Measurements from ENCODE around the gene PRKN. TPM values are rescaled to one million over a fixed set of nuclear protein-coding genes. Genes with fewer than 3 reads are reported as not detected.
A peak's percentile ranks its signal among the peaks of the same experiment; 100 is the strongest.

PRKN gene
- total and polyA plus RNA-seq, 9 of the 15 experiments (the other 6 are each of a cell fraction or from before 2014, with no cell fraction given): 0.03 to 0.96 (median 0.15) TPM; not detected in 2

DNA sequence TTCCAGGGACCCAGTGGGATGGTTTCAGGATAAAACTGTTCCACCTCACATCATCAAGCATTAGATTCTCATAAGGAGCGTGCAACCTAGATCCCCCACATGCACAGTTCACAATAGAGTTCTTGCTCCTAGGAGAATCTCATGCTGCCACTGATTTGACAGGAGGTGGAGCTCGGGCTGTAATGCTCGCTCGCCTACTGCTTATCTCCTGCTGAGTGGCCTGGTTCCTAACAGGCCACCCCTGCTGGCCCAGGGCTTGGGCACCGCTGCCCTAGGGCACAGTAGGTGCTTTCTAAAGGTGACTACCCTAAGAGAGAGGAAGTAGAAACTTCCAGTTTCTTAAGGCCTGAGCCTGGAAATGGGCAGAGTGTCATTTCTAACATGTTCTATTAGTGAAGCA, 656.9 kb downstream of the PRKN start (continued):
- no peak for TF ChIP-seq RAD21 (CRISPR knock-in tag; conservative IDR thresholded peaks at IDR 0.05 in 1 of 2, IDR thresholded peaks at IDR 0.05 in 1 of 2)
- TF ChIP-seq TBP (optimal IDR thresholded peaks at IDR 0.05; ENCODE audit: low read depth, low read length): no peak

DNA sequence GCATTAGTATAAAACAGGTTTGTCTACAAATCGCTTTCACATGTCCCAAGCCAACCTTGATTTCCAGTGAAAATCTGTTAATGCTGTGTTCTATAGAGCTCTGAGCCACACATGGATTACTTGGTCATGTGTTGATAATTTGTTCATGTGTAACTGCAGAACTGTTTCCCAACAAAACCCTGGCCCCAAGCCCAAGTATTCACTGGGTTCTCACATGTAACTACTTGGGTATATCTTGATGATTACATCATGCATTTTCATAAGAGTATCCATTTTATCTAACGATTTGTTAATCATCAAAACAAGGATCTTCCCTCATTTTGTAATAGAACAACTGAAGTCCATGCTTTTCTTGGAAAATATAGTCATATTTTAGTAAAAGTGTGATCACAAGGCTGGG, 657.6 kb downstream of the PRKN start:
- Histone ChIP-seq H3K4me2 (ENCODE audit: insufficient read depth, low read length) (no peak overlapping the region), H3K9ac (ENCODE audit: insufficient read depth in 1 of 2, low read depth in 2 of 2, low read length in 2 of 2) (no peak overlapping the region), H3K9me1 (ENCODE audit: control insufficient read depth, insufficient read depth, low read length) (no peaks in the 10 kb centered on the region), H3K4me3 (no peak overlapping the region), H2AFZ (ENCODE audit: low read depth, low read length) (no peak overlapping the region), H4K20me1 (replicated peaks; ENCODE audit: control insufficient read depth, insufficient read depth, low read length) (no peaks in the 10 kb centered on the region), H3K9me3 (replicated peaks; ENCODE audit: control insufficient read depth, insufficient read depth, low read depth, low read length) (no peaks in the 10 kb centered on the region), H3K36me3 (ENCODE audit: control insufficient read depth, insufficient read depth, low read length) (no peaks in the 10 kb centered on the region), H3K27me3 (ENCODE audit: control insufficient read depth in 2 of 2, insufficient read depth in 2 of 2, low read length in 2 of 2) (no peaks in the 10 kb centered on the region), H3K27ac (ENCODE audit: extremely low read depth, low read depth, low read length) (no peak overlapping the region), H3K4me1 (replicated peaks in 1 of 2; ENCODE audit: control insufficient read depth in 2 of 2, insufficient read depth in 2 of 2, low read length in 2 of 2) (no peaks in the 10 kb centered on the region), H3K79me2 (ENCODE audit: control insufficient read depth, insufficient read depth, low read length) (no peaks in the 10 kb centered on the region)
- no TSS peak for BruUV-seq (replicated peaks)
- FAIRE-seq (no peak), ATAC-seq (no peak), DNase-seq (ENCODE audit: extremely low read depth in 1 of 4, low spot score in 3 of 4) (no peak)
- POLR2A ChIA-PET: no interaction called here
- in situ Hi-C loops (cut with MboI) (no loop called here), intact Hi-C loops (cut with micrococcal nuclease) (no loop called here)
- CTCF ChIA-PET (ENCODE audit: low intra/inter-chr PET ratio): no interaction called here
- 0% methylated on average over 2 of the region's 2 CpGs for WGBS (ENCODE audit: insufficient coverage, low coverage, missing lambda C conversion rate)
- TF ChIP-seq CEBPG (CRISPR knock-in tag; IDR thresholded peaks at IDR 0.05): no peak
- peak in 1 of 2 experiments; percentile 25; a peak in 1 of 4 replicates for TF ChIP-seq CEBPG (tag; conservative IDR thresholded peaks at IDR 0.05 in 1 of 2, IDR thresholded peaks at IDR 0.05 in 1 of 2)
- no peak for TF ChIP-seq PML (IDR thresholded peaks at IDR 0.05; ENCODE audit: low read length)

DNA sequence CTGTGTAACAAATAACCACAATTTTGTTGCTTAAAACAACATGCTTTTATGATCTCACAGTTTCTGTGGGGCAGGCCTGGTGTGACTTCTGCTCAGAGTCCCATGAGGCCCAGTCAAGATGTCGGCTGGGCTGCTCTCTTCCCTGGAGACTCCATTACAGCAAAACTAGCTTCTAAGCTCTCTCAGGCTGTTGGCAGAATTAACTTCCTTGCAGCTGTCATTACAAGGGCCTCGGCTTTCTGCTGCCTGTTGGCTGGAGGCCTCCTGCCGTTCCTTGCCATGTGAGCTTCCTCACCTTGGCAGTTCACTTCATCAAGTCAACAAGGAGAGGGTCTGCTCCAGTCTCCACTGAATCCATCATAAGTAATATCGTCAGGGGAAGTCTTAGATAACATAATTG, 659.2 kb downstream of the PRKN start:
- intact Hi-C loops (cut with micrococcal nuclease) (no loop called here), in situ Hi-C loops (cut with MboI) (no loop called here)
- no peaks in the 10 kb centered on the region for H3K4me1 ChIP-seq (replicated peaks in 1 of 2; ENCODE audit: control insufficient read depth in 2 of 2, insufficient read depth in 2 of 2, low read length in 2 of 2)
- WGBS (ENCODE audit: insufficient coverage, low coverage, missing lambda C conversion rate): 2% methylated on average over 4 of the region's 4 CpGs
- H3K9ac ChIP-seq (ENCODE audit: insufficient read depth in 1 of 2, low read depth in 2 of 2, low read length in 2 of 2): no peak overlapping the region
- H2AFZ ChIP-seq (ENCODE audit: low read depth, low read length): no peak overlapping the region
- ATAC-seq (no peak), FAIRE-seq (no peak), DNase-seq (ENCODE audit: extremely low read depth in 1 of 4, low spot score in 3 of 4) (no peak)
- H3K36me3 ChIP-seq (ENCODE audit: control insufficient read depth, insufficient read depth, low read length): no peaks in the 10 kb centered on the region
- H3K4me3 ChIP-seq: no peak overlapping the region
- BruUV-seq (replicated peaks): no TSS peak
- no peaks in the 10 kb centered on the region for H3K79me2 ChIP-seq (ENCODE audit: control insufficient read depth, insufficient read depth, low read length)
- ChIA-PET POLR2A (no interaction called here), CTCF (ENCODE audit: low intra/inter-chr PET ratio) (no interaction called here)
- H3K9me1 ChIP-seq (ENCODE audit: control insufficient read depth, insufficient read depth, low read length): no peaks in the 10 kb centered on the region
- no peaks in the 10 kb centered on the region for H3K9me3 ChIP-seq (replicated peaks; ENCODE audit: control insufficient read depth, insufficient read depth, low read depth, low read length)
- H3K27ac ChIP-seq (ENCODE audit: extremely low read depth, low read depth, low read length): no peak overlapping the region
- no peak overlapping the region for H3K4me2 ChIP-seq (ENCODE audit: insufficient read depth, low read length)
- no peaks in the 10 kb centered on the region for H3K27me3 ChIP-seq (ENCODE audit: control insufficient read depth in 2 of 2, insufficient read depth in 2 of 2, low read length in 2 of 2)
- H4K20me1 ChIP-seq (replicated peaks; ENCODE audit: control insufficient read depth, insufficient read depth, low read length): no peaks in the 10 kb centered on the region
- TF ChIP-seq PHTF2 (CRISPR knock-in tag; IDR thresholded peaks at IDR 0.05): no peak
- TF ChIP-seq DMBX1 (CRISPR knock-in tag; IDR thresholded peaks at IDR 0.05; ENCODE audit: borderline replicate concordance): no peak
- TF ChIP-seq, protein P1, sequence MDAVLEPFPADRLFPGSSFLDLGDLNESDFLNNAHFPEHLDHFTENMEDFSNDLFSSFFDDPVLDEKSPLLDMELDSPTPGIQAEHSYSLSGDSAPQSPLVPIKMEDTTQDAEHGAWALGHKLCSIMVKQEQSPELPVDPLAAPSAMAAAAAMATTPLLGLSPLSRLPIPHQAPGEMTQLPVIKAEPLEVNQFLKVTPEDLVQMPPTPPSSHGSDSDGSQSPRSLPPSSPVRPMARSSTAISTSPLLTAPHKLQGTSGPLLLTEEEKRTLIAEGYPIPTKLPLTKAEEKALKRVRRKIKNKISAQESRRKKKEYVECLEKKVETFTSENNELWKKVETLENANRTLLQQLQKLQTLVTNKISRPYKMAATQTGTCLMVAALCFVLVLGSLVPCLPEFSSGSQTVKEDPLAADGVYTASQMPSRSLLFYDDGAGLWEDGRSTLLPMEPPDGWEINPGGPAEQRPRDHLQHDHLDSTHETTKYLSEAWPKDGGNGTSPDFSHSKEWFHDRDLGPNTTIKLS (IDR thresholded peaks at IDR 0.05; ENCODE audit: borderline replicate concordance, low read depth): no peak
- TF ChIP-seq CREB1 (IDR thresholded peaks at IDR 0.05): no peak
- TF ChIP-seq CREB1 (CRISPR knock-in tag; IDR thresholded peaks at IDR 0.05): no peak
- no peak for TF ChIP-seq ZNF77 (CRISPR knock-in tag; IDR thresholded peaks at IDR 0.05)
- TF ChIP-seq CREM (IDR thresholded peaks at IDR 0.05; ENCODE audit: low read depth): no peak
- no peak for TF ChIP-seq HSF4 (CRISPR knock-in tag; IDR thresholded peaks at IDR 0.05; ENCODE audit: borderline replicate concordance)
- no peak for TF ChIP-seq BRD4 (IDR thresholded peaks at IDR 0.05)
- TF ChIP-seq NFATC3 (IDR thresholded peaks at IDR 0.05): no peak
